Fibroblast of the conjunctiva (primary cell): Measurements from ENCODE around the gene C1orf116.

Experiments
- DNase-seq: peaks from one replicate; pipeline ENCODE4 v3.0.0-alpha.2; 2010; ENCODE audit warnings: low read depth

The C1orf116 gene

DNA sequence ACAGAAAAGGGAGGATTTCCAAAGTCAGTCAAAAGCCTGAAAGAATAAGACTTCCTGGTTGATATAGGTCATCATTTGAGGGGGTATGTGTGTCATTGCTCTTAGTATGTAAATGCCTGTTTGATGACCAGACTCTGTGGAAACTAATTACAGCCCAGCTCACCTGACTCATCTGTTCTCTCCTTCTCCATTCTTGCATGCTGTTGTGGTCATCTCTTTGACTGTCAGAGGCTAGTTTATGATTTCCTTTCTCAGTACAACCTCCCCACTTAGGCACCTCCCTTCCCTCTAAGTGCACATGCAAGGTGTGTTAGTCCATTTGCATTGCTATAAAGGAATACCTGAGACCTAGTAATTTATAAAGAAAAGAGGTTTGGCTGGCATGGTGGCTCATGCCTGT lies 2.4 kb upstream of the C1orf116 start:
- DNase-seq = no peak

DNA sequence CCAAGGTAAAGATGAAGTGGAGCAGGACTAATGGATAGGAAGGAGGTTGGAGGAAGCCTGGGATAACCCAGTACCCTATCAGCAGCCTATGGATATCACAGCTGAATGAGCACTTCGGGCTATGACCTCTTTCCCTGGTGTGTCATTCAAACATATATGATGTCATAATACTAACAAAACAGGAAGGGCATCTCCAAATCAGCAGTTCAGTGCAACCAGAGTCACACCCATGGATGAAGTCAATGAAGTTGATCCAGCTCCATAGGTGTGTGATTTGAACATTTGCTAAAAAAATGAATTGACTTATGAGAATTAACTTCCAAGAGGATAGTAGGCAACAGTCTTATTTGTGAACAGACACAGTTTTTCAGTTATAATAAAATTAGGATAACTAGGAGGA lies 1.7 kb upstream of the C1orf116 start:
- DNase-seq = no peak

DNA sequence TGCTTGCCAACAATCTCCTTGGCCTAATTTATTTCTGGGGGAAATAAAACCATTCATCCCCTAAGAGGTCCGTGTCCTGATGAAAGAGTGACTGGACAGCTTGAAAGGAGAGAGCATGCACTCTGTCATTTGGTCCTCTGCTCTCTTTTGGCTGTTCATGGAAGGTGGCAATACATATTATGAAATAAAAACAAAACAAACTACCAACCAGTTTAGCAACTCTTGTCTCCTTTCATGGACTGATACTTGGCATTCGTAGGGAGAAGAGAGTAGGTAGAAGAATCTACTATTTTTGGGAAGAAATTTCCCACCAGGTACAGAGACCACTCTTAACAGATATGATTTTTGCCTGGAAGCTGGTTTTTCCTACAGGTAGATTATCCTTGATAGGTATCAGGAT lies 746 bp upstream of the C1orf116 start:
- DNase-seq = no peak

DNA sequence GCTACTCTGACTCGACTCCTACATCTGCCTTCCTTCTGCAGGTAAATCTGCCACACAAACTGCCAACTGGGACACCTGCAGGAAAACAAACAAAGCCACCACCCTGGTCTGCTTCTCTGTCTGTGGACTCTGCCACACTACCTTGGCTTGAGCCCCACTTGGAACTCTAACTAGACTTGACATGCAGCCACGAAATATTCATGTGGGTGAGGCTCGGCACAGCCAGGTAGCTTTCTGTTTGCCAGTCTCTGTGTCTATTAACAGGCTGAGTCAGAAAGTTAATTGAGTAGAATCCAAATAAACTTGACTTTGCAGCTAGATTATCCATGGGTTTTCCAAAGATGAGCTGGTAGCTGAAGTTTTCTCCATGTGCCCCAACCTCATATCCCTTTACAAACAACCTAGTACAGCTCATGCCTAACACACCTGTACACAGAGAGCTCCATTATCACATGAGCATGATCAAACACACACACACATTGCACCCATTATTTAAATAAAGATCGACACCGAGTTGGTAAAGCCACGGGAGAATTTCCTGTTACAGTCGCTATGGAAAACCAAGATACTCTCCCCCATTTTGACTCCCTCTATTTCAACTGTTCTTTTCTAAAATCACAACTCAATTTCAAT lies 808 bp downstream of the C1orf116 start:
- no peak for DNase-seq

DNA sequence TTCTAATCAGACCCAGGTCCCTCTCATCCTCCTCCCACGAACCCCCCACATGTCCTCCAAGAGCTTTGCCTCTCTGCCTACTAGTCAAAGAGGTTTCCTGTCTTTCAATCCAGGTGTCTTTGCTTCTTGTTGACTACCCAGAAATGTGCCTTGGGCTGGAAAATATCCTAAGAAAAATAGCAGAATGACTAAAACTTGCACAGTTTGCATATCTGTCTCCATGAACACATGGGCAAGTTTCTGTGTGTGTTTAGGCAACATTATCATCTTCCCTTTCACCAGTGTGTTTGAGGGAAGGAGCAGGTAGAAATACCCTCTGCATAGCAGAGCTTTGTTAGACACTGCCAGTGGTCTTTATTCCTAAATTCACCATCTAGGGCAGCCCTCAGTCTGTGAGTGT lies 1.5 kb downstream of the C1orf116 start:
- DNase-seq = no peak

DNA sequence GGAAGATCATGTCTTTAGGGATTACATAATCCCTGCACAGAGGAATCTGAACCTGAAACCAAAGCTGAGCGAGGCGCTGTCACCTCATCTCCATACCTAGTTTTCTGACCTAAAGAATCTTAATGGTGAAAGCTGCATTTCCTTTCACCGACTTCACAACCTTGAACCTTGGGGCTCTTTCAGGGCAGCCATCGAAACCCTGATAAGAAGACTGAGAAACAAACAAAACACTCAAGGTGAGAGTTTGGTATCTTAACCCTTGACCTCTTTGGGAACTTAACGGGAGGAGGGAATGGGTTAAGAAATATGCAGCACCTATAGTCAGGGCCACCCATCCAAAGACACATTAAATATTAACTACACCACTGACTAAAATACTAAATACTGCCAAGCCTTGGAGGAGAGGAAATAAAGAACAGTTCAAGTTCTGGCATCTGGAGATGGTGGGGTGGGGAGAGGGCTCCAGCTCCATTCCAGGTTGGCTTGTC lies 2.0 kb downstream of the C1orf116 start:
- DNase-seq = no peak

DNA sequence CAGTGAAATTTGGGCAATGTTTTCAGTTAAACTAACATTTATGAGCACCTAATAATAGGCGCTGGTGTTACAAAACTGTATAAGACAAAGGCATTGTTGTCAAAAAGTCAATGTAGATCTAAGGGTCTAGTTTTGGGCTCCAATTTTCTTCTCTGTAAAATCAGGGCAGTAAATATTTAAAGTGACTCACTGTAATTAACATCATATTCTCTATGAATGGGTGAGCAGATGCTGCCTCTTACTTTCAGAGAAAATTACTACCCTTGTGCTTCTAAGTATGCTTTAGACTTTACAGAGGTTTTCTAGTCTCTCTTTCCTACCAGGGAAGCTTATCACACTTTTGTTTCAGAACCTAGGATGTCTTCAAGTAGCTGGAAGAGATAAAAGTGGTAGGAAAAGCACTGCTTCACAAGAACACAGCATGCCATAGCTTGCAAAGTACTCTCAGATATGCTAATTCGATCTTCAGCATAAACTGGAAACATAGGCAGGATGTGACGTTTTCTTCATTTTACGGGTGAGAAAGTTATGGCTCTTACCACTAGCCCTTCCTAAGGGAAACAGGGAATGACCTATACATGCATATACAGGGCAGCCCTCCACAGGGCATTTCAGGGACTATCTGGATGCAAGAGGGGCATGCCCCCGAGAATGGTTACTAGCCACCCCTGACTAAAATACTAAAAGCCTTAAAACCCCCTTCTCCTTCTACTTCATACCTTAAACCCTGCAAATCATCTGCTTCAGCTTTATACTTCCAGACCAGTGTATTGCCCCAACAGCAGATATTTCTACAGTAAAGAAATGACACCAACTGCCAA lies 2.6 kb downstream of the C1orf116 start:
- no peak for DNase-seq

DNA sequence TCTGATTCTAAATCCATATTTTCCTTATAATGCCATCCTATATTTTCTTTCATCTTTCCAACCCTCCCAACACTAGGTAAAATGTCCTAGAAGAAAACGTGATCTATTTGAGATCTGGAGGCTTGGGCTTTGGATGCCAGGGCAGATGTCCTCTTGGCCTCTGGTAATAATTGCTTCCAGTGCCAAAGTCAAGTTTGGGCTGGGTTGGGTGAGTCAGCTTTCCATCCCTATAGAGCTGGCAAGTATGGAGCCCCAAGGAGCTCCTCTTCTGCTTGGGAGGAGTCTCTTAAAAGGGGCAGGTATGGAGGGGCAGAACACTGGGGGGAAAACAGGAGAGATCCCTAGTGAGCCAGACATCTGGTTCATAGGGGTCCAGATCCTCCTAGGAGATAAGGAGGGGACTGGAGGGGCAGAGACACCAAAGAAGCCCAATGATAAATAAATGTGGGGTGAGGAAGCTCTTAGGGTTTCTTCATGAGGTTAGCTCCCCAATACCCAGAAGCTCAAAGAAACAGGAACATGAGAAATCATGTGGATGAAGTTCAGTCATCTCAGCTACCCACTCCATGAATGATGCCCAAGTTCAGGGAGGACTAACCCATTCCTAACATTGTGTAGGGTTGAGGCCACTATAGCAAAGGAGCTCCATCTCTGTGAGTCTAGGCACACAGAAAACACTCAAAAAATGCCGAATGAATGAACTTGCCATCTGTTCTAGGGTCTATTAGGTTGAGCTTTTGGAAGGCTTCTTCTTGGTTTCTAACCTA lies 3.5 kb downstream of the C1orf116 start:
- DNase-seq = no peak

DNA sequence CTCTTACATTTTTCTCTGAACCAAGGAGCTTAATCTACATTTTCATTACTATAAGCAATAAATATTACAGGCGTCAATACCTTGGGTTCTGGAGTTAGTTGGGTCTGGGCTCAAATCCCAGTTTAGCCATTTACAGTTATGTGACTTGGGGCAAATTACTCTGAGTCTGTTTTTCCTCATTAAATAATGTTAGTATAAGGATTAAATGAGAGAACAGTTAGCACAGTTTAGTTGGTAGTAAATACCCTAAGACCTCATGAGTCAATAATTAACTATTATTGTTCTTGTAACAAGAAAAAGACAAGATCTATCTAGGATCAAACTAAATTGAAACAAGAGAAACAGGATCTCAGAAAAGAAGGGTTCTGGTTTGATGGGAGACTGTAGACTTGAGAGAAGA lies 4.6 kb downstream of the C1orf116 start:
- no peak for DNase-seq

DNA sequence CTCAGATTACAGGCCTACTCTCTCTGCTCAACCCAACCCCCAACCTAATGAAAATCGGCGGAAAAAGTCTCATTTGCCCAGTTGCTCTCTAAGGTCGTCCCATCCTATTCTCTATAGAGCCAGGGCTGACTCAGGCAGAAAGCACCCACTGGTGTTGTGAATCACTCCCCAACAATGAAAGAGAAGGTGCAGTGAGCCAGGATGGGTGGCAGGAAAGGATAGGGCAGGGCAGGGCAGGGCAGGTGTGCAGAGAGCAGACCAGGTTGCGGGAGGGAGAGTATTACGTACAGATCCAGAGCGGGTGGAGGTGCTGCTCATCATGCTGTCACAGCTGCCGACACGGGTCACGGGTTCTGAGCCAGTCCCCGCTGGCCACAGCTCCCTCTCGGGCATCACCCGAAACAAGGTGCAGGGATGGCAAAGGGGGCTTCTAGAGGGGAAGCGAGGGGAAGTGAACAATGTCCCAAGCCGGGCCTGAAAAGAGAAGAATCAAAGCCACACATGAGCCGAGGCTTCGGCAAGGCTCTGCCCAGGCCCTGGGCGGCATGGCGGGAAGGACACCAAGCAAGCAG lies 5.3 kb downstream of the C1orf116 start:
- DNase-seq = no peak

DNA sequence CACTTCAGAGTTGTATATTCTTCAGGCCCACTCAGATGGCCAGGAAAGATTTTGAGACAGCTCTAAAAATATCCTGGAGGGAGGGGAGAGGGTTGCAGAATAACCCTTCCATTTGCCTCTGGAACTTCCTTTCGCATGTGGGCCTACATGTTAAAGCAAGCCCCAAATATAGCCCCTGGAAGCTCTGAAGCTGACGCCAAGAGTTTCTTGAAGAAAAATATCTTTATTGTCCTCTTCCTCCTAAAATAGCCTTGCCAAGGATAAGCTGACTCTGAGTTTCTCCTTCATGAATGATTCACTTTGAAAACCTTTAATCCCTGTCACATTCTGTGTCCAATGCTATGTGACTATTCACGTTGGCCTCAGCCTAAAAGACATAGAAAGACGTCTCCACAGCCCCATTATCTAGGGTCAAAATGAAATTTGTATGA lies 6.4 kb downstream of the C1orf116 start:
- DNase-seq = no peak

DNA sequence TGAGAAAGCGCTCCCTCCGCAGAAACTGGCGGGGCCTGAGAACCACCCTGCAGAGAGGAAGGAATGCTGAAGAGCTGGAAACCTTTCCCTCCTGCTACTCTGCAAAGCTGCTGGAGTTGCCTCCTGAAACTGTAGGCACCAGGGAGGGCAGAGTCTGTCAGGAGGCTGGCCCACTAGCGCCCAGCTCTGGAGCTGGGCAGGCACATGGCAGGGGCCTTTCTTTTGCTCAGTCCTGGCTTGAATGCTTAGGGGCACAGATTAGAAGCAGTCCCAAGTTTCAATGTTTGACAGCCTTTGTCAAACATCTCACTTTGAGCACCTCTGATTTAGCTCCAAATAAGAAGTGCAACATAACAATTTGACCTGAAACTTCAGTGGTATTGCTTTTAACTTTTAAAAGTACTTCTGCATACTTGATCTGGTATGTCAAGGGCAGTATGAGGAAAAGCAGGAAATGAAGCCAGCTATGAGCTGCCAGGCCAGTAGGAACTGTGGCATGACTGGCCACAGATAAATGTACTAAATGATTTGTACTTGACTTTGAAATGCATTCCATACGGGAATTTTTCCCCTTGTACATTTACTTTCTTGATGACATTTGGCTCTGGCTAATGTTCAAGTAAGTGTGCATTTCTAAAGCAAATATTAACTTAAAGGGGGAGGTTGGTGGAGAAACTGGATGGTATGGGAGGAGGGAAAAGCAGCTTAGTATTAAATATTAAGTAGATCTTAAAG lies 7.2 kb downstream of the C1orf116 start:
- DNase-seq = no peak

DNA sequence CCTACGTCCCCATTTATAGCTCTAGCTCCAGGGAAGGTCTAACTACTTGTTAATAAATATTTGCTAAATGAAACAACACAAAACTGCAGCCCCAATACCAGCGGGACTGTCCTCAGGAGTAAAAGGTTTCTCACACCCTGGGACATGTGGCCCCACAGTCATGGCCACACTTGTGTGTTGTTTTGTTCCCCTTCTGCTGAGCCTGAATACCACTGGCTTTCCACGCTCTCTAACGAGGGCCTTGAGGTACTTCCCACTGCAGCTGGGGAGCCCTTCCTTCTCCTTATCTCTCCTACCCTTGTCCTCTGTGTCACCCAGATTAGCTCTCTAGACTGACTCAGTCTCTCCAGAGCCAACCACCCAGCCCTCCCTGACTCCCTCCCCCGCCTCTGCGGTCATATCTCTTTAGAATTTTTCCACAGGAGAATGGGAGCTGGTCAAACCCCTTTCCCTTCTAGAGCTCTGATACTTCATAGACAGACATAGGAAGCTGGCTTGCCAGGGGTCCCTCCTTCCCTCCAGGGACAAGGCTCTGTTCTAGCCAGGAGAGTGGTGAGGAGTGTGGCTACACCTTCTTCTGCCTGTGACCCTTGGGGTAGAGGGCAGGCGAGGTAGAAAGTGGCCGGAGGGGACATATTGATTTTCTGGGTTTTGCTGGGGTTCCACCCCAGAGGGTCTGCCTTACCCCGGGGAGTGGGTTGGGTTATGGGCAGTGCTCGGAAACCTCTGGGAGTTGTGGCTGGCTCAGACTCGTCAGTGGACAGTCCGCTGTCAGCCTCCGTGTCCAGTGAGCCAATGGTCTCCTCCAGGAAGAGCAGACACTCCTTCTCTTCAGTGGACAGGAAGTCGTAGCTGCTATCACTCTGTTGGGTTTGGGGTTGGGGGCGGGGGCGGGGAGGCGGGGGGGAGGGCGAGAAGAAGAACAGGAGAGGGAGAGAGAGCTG lies 8.1 kb downstream of the C1orf116 start:
- DNase-seq = no peak

DNA sequence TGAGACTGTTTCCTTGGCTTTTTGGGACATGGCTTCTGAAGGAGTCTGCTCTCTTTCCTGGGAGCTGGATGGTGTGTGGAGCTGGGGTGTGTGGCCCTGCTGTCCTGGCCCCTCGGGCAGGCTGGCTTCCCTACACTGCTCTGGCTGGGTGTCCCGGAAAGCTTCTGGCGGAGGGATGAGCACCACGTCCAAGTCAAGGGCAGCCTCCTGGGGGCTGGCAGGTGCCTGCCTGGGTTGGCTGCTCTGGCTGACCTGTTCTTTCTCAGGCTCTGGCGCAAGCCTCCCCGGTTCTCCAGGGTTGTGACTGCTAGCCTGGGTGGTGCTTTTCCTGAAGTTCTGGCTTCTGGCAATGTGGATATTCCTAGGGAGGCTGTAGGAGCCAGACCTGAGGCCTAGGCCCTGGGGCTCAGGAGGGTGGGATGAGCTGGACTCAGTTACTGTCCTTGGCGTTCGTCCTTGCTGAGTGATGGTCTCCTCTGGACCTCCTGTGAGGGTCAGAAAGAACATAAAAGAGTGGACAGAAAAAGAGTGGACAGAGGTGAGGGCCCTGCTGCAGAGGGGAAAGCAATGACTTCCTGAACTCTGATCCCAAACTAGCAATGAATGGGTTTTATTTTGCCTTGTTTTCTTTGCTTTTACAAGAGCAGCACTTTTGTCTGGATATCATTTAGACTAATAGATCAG lies 9.4 kb downstream of the C1orf116 start:
- no peak for DNase-seq

DNA sequence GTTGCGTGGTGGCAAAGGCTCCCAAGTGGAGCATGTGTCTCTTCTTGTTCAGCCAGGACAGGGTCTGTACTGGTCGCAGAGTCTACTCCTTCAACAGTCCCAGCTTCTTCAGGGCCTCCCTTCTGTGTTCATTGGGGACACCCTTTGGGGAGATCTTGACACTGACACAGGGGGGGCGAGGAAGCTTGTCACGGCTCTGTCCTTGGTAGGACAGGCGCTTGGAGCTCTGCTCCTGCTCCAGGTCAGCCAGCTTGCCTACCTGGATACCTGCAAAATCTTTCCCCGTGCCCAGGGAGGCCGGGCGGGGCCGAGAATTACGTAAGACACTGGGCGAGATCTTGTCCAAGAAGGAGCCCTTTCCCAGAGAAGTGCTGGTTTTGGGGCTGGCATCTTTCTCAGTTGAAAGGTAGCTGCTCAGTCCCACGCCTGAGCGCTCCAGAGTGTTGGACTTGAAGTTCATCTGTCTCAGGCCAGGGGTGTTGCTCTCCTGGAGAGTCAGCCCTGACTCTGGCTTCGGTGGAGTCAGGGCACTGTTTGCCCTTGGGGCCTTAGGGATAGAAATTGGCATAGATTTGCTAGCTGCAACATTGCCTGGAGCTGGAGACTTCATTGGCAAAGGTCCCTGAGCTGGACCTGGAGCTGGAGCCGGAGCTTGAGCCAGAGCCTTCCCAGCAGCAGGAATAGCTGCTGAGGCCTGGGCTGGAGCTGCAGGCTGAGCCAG lies 10.5 kb downstream of the C1orf116 start:
- DNase-seq = no peak

DNA sequence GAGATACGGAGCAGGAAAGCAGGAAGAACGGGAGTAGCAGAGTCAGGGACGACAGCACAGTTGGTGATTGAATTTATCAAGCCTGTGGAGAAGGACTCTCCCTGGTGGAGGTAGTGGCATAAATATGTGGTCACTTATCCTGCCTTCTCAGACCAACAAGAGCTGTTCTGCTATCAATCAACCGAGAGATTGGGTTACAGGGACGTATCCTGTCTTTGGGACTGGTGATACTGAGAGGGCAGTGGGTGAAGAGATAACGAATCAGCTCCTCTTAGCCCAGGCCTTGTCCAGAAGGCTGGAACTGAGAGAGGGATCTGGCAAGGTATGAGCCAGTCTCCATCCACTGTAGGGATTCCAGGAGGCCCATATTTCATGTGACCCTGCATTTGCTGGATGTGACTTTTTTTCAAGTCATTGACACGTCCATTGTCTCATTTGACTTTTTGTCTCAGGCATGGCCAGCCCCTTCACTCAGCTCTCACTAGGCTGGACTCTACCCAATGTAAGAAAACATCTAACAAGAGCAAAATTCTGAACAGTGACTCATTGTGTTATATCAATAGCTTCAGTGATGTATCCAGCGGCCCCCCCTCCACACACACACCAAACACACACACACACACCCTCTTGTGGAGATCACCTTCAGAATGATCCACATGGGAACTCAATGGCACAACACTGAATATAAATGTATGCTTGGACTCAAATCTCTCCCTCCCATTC lies 11.3 kb downstream of the C1orf116 start:
- no peak for DNase-seq

DNA sequence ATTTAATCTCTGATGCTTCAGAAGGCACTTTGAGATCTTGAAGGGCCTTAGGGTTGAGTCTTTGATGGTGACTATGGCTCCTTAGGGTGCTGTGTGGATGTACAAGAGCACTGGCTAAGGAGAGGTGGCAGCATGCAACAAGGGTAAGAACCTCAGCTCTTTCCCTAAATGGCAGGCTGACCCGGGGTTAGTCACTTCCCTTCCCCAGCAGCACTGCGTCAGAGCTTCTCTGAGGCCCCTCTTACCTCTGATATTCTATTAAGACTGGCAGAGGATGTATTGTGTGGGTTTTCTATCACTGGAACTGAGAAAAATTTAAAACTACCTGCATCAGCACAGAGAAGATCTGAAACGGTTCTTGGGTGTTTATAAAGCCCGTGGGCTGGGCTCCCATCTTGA lies 11.8 kb downstream of the C1orf116 start:
- no peak for DNase-seq

DNA sequence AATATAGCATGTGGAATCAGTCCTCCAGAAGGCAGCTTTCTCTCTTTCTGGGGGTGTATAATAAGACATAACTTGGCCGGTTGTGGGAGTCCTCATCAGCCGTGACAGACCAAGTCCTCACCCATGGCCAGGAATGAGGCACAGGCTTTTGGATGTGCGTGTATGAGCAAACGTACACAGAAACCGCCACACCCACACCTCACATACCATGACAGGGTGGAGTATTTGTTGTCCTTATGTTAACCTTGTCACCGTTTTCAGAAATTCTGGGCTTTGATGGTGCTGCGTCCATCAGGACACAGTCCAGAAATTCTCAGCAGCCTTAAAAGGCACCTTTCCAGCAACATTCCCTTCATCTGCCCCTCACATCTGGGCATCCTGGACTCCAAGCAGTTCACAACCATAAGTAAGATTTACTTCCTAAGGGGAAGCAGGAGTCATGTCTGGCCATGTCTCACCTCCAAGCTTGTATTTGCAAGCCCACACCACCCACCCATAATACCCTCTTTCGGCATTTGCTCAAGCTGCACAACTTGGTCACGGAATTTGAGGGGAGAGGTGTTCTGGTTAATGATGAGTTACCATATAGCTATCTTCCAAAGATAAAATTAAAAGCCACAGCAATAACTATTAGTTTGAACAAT lies 12.4 kb downstream of the C1orf116 start:
- no peak for DNase-seq
